HG02623 (cell line): Measurements from ENCODE around the gene LASP1NB.
"Not testable (repeated sequence)": the region's sequence is repeated elsewhere in the genome, so short reads cannot be mapped to it uniquely, and the experiment has no call there.

Experiments used
- ATAC-seq: cut with Tn5 transposase; IDR thresholded peaks from one replicate; pipeline ENCODE4 v1.9.1; 2021; ENCODE audit warnings: moderate library complexity; ENCODE audit not compliant: unreplicated experiment

LASP1NB gene

DNA sequence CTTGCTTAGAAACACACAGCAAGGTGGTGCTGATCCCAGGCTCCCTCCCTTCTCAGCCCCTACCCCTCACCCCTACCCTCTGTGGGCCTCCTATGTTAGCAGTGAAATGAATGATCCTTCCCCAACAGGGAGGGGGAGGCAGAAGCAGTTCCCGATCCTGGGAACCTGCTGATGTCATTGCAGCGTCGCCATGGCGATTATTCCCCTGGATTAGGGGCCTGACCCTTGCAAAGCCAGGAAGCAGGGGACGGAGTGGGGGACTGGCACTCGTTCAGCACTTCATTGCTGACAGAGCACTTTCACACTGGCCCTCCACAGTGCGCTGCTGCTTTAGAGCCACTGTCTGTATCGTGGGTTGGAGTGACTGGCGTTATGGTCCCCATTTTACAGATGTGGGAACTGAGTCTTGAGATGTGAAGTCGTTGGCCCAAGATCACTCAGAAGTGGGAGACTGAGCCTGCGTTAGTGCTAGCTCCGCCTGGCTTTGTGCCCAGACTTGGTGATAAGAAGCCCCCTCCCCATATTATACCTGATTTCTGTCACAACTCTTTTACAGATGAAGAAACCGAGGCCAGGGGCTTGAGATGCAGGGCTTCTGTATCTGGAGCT is 29.0 kb upstream of the LASP1NB start:
- ATAC-seq, result no peak

- no peak for ATAC-seq
Measured at GRCh38 chr17:38897176-38897575, 28.2 kb upstream of the LASP1NB start.

GRCh38 chr17:38897671-38898290 is 27.6 kb upstream of the LASP1NB start:
- no peak for ATAC-seq

GRCh38 chr17:38898291-38898679 is 27.1 kb upstream of the LASP1NB start:
- ATAC-seq, result no peak

DNA sequence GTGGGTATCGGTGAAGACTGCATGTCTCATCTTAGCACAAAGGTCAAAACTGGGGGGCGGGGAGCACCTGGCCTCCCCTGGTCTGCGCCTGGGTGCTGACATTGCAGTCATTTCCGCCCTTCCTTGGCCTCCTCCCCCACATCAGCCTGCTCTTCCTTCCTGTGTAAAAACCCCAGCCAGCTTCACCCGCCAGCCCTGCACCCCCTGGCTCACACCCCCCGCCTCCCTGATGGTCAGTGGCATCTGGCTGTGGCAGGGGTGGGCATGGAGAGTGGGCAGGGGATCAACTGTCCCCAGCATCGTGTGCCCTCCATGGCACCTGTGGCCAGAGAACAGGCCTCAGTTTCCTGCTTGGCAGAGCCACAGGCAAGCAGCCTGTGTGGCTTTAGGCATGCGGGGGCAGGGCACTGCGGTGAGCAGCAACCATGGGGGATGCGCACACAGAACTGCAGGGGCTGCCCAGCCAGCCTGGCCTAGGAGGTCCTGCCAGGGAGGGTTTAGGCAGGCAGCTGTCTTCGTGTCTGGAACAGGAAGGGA is 26.5 kb upstream of the LASP1NB start:
- peak; percentile 67 for ATAC-seq

DNA sequence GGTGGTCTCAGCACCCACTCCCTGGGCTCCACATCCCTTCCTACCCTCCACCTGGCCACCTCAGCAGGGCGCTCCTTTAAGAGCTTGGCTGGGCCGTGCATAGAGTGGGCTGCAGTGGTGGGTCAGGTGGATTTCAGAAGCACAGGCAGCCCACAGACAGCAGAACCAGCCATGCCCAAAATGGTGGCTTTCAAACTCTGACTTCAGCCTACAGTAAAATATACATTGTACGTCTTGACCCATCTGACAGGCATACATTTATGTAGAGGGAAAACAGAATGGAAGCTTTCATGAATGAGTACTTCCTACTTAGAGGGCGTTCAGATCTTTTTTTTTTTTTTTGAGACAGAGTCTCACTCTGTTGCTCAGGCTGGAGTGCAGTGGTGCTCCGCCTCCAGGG is 26.0 kb upstream of the LASP1NB start:
- ATAC-seq, result no peak

- ATAC-seq, result no peak
Measured at GRCh38 chr17:38900978-38901656, 24.3 kb upstream of the LASP1NB start.

- ATAC-seq, result no peak
Measured at GRCh38 chr17:38903404-38903803, 22.0 kb upstream of the LASP1NB start.

DNA sequence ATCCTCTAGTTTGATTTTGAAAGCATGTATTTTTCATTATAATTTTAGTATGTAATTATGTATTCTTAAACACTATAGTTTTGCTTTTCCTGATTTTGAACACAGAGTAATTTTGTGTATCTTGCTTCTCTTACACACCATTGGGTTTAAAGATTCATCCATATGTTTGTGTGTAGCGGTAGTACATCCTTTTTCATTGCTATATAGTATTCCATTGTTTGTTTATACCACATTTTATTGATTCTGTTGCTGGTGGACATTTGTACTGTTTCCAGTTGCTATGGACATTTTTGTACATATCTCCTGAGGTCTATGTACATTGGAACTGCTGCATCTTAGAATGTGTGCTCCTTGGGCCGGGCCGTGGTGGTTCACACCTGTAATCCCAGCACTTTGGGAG is 20.5 kb upstream of the LASP1NB start:
- ATAC-seq, result no peak

GRCh38 chr17:38905375-38905774 is 20.0 kb upstream of the LASP1NB start:
- ATAC-seq, result no peak

- ATAC-seq, result no peak
Measured at GRCh38 chr17:38906460-38907228, 18.8 kb upstream of the LASP1NB start.

- ATAC-seq, result no peak
Measured at GRCh38 chr17:38907930-38908675, 17.3 kb upstream of the LASP1NB start.

GRCh38 chr17:38908676-38909181 is 16.7 kb upstream of the LASP1NB start:
- no peak for ATAC-seq

- ATAC-seq, result no peak
Measured at GRCh38 chr17:38910325-38910724, 15.1 kb upstream of the LASP1NB start.

DNA sequence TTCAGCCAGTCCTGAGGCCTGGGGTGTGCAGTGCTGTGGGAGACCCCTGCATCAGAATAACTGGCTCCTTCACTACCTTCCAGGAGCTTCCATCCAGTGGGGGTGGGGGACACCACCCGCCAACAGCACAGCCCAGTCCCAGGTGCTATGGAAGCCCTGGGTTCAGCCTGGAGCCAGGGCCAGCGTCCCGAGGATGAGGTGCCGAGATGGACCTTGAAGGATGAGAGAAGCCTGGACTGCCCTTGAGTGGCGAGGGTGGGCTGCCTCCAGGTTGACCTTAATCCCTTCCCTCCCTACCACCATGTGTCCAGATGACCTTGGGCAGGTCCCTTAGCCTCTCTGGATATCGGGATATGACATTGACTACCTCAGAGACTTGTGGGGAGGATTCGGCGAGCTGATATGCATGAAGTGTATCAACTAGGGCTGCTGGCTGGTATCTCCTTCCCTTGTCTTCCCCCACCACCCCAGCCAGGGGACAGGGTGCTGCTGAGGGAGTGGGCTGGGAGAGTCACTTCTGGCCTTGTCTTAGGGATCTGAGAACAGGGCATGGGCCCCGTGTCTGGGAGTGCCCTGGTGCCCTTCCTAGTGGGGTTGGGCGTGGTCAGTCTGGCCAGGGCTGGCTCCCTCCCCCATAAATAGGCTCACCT is 14.2 kb upstream of the LASP1NB start:
- ATAC-seq, result no peak

DNA sequence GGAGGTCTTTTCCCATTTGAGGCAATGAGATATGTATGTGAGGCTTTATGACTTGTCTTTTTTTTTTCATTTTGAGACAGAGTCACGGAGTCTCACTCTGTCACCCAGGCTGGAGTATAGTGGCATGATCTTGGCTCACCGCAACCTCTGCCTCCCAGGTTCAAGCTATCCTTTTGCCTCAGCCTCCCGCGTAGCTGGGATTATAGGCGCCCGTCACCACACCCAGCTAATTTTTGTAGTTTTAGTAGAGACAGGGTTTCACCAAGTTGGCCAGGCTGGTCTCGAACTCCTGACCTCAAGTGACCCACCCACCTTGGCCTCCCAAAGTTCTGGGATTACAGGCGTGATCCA is 13.7 kb upstream of the LASP1NB start:
- ATAC-seq, result not testable (repeated sequence)

DNA sequence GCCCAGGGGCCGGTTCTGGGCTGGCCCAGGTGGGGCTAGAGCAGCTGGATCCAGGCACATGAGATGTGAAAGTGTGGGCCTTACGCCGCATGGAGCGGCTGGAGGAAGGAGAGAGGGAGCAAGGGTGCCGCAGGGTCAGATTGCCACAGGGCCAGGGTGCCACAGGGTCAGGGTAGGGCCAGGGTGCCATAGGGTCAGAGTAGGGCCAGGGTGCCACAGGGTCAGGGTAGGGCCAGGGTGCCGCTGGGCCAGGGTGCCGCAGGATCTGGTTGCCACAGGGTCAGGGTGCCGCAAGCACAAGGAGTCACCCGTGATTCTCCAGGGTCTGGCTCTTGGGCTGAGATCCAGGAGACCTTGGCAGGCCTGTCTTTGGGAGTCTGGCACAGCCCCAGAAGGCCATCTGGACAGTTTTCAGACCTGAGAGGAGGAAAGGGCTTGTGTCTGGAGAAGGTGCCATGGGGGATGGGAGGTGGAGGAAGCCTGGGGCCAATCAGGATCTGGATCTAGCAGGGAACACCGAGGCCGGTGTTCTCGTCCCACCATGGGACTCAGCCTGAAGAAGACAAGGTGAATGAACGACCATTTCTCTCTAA is 13.1 kb upstream of the LASP1NB start:
- ATAC-seq, result no peak

- no peak for ATAC-seq
Measured at GRCh38 chr17:38914741-38915638, 10.4 kb upstream of the LASP1NB start.

GRCh38 chr17:38915639-38915995 is 9.8 kb upstream of the LASP1NB start:
- no peak for ATAC-seq
